Upper lobe of left lung (tissue), 6 donors: ENCODE data around the gene ADCY5. TPM values are rescaled to one million over a fixed set of nuclear protein-coding genes. Genes with fewer than 3 reads are reported as not detected.

Experiments
- ATAC-seq, 2 donors: fragments of 200-7000 bp; cut with Tn5 transposase; one replicate each; pipeline ENCODE4 v1.9.1; 2022; ENCODE audit warnings: mild to moderate bottlenecking in 2 of 2, moderate library complexity in 2 of 2; ENCODE audit not compliant: low FRiP score in 2 of 2
- DNase-seq, 2 donors: peaks; one replicate each; pipeline ENCODE4 v3.0.0-alpha.2; 2019 to 2020
- H3K27ac ChIP-seq, 4 donors: fragments of 200-600 bp; sonication (generic); one replicate each; pipeline ENCODE4 v1.5.1; 2016 to 2019
- H3K27me3 ChIP-seq, 4 donors: fragments of 200-600 bp; sonication (generic); one replicate each; pipeline ENCODE4 v1.5.1; 2017 to 2019
- H3K36me3 ChIP-seq, 4 donors: fragments of 200-600 bp; sonication (generic); one replicate each; pipeline ENCODE4 v1.5.1; 2016 to 2019
- H3K4me1 ChIP-seq, 4 donors: fragments of 200-600 bp; sonication (generic); one replicate each; pipeline ENCODE4 v1.5.1; 2018 to 2019
- H3K4me3 ChIP-seq, 4 donors: fragments of 200-600 bp; sonication (generic); one replicate each; pipeline ENCODE4 v1.5.1; 2017 to 2019; ENCODE audit warnings: mild to moderate bottlenecking in 2 of 4, moderate library complexity in 1 of 4
- H3K9me3 ChIP-seq, 4 donors: fragments of 200-600 bp; sonication (generic); one replicate each; pipeline ENCODE4 v1.5.1; 2018 to 2019
- CTCF ChIP-seq, 6 experiments: fragments of 450-650 bp in 4 of 6; fragments of 200-600 bp in 2 of 6; sonication (generic) in 2 of 6; IDR thresholded peaks; one replicate each; pipeline ENCODE4 v1.5.1; 2016 to 2019; ENCODE audit warnings: antibody characterized with exemption in 6 of 6
- EP300 ChIP-seq, 4 donors: sonication (generic); formaldehyde crosslinking; IDR thresholded peaks; one replicate each; pipeline ENCODE4 v1.5.1; 2017; ENCODE audit warnings: antibody characterized with exemption in 4 of 4, control low read depth in 2 of 4
- POLR2A ChIP-seq, 4 donors: fragments of 450-650 bp; IDR thresholded peaks; one replicate each; pipeline ENCODE4 v1.5.1; 2016 to 2017; ENCODE audit warnings: antibody characterized with exemption in 4 of 4, mild to moderate bottlenecking in 2 of 4
- POLR2AphosphoS5 ChIP-seq, 2 donors: sonication (generic); formaldehyde crosslinking; IDR thresholded peaks; one replicate each; pipeline ENCODE4 v1.5.1; 2017; ENCODE audit warnings: antibody characterized with exemption in 2 of 2
- WGBS, 2 donors: methylation state at CpG; one replicate each; pipeline ENCODE4 v1.1.5; 2017 to 2018; 5-methylcytosine and 5-hydroxymethylcytosine counted together
- total RNA-seq, 6 donors: library from RNA; depleted of rRNA in 4 of 6; stranded (reverse); fragments of >200 nt in 4 of 6; gene quantifications; one replicate each; pipeline versions ENCODE4 v1.1.0 to v1.2.1, GENCODE V29; 2016 to 2021
- donor health status: DM: no; HTN: no; CAD: no; lungs with moderate emphysema.
- donor health status: DM: no; HTN: yes; CAD: no; lungs with severe emphysema.

ADCY5 gene
- total RNA-seq, 6 donors from 2014 or later: 2.1 to 23.0 (median 3.2) TPM

DNA sequence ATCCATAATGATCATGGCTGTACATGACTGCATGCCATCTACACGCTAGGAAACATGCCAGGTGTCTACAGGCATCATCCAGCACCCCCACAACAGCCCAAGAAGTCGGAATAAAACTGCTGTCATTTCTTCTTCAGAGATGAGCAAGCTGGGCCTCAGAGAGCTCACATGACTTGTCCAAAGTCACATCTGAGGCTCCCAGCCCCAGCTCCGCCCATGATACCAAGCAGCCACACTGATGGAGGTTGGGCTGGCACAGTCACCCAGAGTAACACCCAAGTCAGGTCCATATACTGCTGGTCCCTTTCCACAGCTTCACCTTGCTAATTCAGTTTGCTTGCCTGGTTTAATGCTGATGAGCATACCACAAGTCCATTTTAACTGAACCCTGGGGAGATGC is 130.5 kb downstream of the ADCY5 start:
- no peak overlapping the region for H3K4me3 ChIP-seq
- H3K9me3 ChIP-seq: no peaks in the 10 kb centered on the region
- DNase-seq (no peak), ATAC-seq (no peak)
- no peak for TF ChIP-seq POLR2AphosphoS5 (IDR thresholded peaks at IDR 0.05)
- no peak for TF ChIP-seq CTCF (IDR thresholded peaks at IDR 0.05)
- TF ChIP-seq EP300 (IDR thresholded peaks at IDR 0.05): no peak
- no peaks in the 10 kb centered on the region for H3K4me1 ChIP-seq
- H3K27ac ChIP-seq: no peak overlapping the region
- no peaks in the 10 kb centered on the region for H3K36me3 ChIP-seq
- H3K27me3 ChIP-seq: no peaks in the 10 kb centered on the region
- WGBS, 2 donors: 75 to 85% methylated on average over 2 to 3 of the region's 3 CpGs

- no peak for TF ChIP-seq CTCF (IDR thresholded peaks at IDR 0.05)
- no peak for TF ChIP-seq EP300 (IDR thresholded peaks at IDR 0.05)
- TF ChIP-seq POLR2A (IDR thresholded peaks at IDR 0.05): no peak
- no peak for TF ChIP-seq POLR2AphosphoS5 (IDR thresholded peaks at IDR 0.05)
- Histone ChIP-seq H3K27ac (no peak overlapping the region), H3K4me1 (no peaks in the 10 kb centered on the region), H3K27me3 (no peaks in the 10 kb centered on the region), H3K36me3 (no peaks in the 10 kb centered on the region), H3K4me3 (no peak overlapping the region), H3K9me3 (no peaks in the 10 kb centered on the region)
- DNase-seq (no peak), ATAC-seq (no peak)
- WGBS, 2 donors: 84 to 91% methylated on average over 14 of the region's 14 CpGs
Measured at GRCh38 chr3:123317716-123318115, 131.2 kb downstream of the ADCY5 start.

DNA sequence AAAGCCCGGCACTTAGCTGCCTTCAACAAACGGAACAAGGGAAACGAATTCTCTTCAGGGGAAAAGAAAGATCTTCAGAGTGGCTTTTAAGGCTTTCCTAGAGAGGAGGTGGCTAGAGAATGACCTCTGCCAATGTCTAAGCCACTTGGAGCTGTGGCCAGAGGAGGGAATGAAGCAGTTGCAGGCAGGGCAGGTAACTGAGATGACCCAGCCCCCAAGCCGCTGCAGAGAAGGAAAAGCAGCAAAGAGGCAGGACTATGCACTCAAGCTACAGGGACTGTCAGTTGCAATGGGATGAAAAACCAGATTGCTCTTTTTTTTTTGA is 133.7 kb downstream of the ADCY5 start:
- H3K27ac ChIP-seq: no peak overlapping the region
- DNase-seq: no peak
- no peaks in the 10 kb centered on the region for H3K27me3 ChIP-seq
- H3K4me1 ChIP-seq: no peaks in the 10 kb centered on the region
- no peak for TF ChIP-seq CTCF (IDR thresholded peaks at IDR 0.05)
- no peak for TF ChIP-seq EP300 (IDR thresholded peaks at IDR 0.05)
- no peak for TF ChIP-seq POLR2A (IDR thresholded peaks at IDR 0.05)
- TF ChIP-seq POLR2AphosphoS5 (IDR thresholded peaks at IDR 0.05): no peak
- WGBS, 2 donors: 36 to 58% methylated on average over 4 of the region's 4 CpGs
- no peaks in the 10 kb centered on the region for H3K9me3 ChIP-seq
- no peak for ATAC-seq
- H3K36me3 ChIP-seq: no peaks in the 10 kb centered on the region
- no peak overlapping the region for H3K4me3 ChIP-seq

DNA sequence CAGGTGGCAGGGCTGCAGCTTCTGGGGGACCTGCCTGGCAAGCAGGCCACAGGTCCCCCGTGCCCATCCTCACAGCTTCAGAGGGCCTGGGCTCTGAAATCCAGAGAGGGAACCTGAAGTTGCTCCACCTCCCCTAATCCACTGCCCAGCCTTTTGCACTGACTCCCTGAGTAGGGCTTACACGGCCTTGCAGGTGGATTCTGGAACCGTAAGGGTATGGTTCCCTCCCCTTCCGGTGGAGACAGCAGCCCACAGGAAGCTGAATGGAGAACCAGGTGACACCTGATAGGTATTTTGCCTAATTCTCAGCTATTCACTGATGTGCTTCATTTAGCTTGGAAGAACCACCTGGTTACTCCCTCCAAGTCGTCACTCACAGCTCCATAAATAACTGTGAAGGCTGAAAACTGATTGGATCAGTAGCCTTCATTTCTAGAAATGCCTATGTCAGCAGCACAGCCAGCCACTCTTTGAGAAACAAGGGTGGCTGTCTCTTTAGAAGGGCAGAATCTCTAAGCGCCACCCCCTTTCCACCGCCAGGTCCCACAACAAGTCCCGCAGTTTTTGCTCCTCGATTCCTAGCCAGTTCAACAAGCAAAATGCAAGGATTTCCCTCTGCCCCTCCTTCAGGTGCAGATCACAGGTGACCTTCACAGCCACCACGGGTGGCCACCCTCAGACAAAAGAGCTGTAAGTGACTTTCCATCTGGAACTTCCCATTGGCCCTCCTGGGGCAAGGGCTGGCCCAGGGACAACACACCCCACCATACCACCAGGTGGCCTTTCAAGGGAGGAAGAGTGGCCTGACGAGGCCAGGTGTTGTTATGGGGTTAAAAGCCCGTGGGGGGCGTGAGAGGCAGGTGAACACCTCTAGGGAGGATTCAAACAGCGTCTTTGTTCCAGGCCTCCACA is 134.3 kb downstream of the ADCY5 start:
- Histone ChIP-seq H3K4me1 (no peaks in the 10 kb centered on the region), H3K27me3 (no peaks in the 10 kb centered on the region), H3K9me3 (no peaks in the 10 kb centered on the region), H3K4me3 (no peak overlapping the region), H3K27ac (no peak overlapping the region), H3K36me3 (no peaks in the 10 kb centered on the region)
- ATAC-seq (no peak), DNase-seq (no peak)
- 54 to 55% methylated on average over 9 to 14 of the region's 14 CpGs for WGBS, 2 donors
- TF ChIP-seq POLR2AphosphoS5 (IDR thresholded peaks at IDR 0.05): no peak
- no peak for TF ChIP-seq CTCF (IDR thresholded peaks at IDR 0.05)
- no peak for TF ChIP-seq POLR2A (IDR thresholded peaks at IDR 0.05)

DNA sequence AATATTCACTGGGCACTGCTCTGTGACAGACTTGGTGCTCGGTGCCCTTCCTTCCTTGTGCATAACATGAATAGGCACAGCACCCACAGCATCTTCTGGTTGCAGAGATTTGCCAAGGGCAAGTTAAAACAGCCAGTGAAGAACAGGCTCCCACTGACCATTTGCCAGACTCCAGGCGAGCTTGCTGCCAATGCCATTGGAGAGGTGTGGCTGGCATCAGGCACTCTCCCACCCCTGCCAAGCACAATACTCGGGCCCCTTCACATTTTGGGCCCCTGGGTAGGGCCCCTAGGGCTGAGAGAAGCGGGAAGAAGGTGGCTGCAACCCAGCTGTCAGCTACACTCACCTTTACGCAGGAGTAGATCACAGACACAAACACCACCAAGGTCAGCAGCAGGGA is 135.0 kb downstream of the ADCY5 start:
- Histone ChIP-seq H3K27me3 (no peaks in the 10 kb centered on the region), H3K4me3 (no peak overlapping the region), H3K9me3 (no peaks in the 10 kb centered on the region), H3K27ac (no peak overlapping the region), H3K4me1 (no peaks in the 10 kb centered on the region), H3K36me3 (no peaks in the 10 kb centered on the region)
- WGBS, 2 donors: 64 to 76% methylated on average over 2 to 5 of the region's 5 CpGs
- ATAC-seq (no peak), DNase-seq (no peak)
- TF ChIP-seq POLR2A (IDR thresholded peaks at IDR 0.05): no peak
- no peak for TF ChIP-seq POLR2AphosphoS5 (IDR thresholded peaks at IDR 0.05)
- TF ChIP-seq CTCF (IDR thresholded peaks at IDR 0.05): no peak
- no peak for TF ChIP-seq EP300 (IDR thresholded peaks at IDR 0.05)
